Left lung (tissue), 10 donors: ENCODE results near the gene PCNX1. TPM values are rescaled to one million over a fixed set of nuclear protein-coding genes. Genes with fewer than 3 reads are reported as not detected.
"Not testable (repeated sequence)": the region's sequence is repeated elsewhere in the genome, so short reads cannot be mapped to it uniquely, and the experiment has no call there.

Experiments
- ATAC-seq: fragments of 200-7000 bp; cut with Tn5 transposase; one replicate; pipeline ENCODE4 v1.9.1; 2020; ENCODE audit warnings: moderate library complexity
- DNase-seq, 4 donors: peaks; one replicate each; pipeline ENCODE4 v3.0.0-alpha.2; 2013 to 2020
- H3K27ac ChIP-seq, 2 donors: fragments of 200-600 bp; sonication (generic) in 1 of 2; one replicate each; pipeline versions ENCODE4 v1.5.0 to v1.8.0; 2020 to 2021
- H3K27me3 ChIP-seq, 2 donors: fragments of 200-600 bp; sonication (generic) in 1 of 2; one replicate each; pipeline versions ENCODE4 v1.5.0 to v1.8.0; 2020 to 2021
- H3K36me3 ChIP-seq, 2 donors: fragments of 200-600 bp; sonication (generic) in 1 of 2; one replicate each; pipeline versions ENCODE4 v1.5.0 to v1.8.0; 2020 to 2021
- H3K4me1 ChIP-seq, 2 donors: fragments of 200-600 bp; one replicate each; pipeline ENCODE4 v1.8.0; 2021
- H3K4me3 ChIP-seq, 2 donors: fragments of 200-600 bp; sonication (generic) in 1 of 2; one replicate each; pipeline versions ENCODE4 v1.5.0 to v1.8.0; 2020 to 2021; ENCODE audit warnings: mild to moderate bottlenecking in 1 of 2
- H3K9me3 ChIP-seq, 2 donors: fragments of 200-600 bp; sonication (generic) in 1 of 2; one replicate each; pipeline versions ENCODE4 v1.5.0 to v1.8.0; 2020 to 2021
- intact Hi-C, 2 donors: fragments of 100-400 bp; cut with DNase I; formaldehyde crosslinking; loops; one replicate each; pipeline versions ENCODE4 v1.11.2 to v1.14.2; 2022
- polyA plus RNA-seq, 6 donors: library from polyadenylated mRNA; unstranded; fragments of 120-200 nt; gene quantifications; one replicate each; pipeline ENCODE4 v1.2.1, GENCODE V29; 2013; ENCODE audit not compliant: insufficient read length in 6 of 6
- total RNA-seq, 2 donors: library from RNA; stranded (reverse); fragmentation: NEBNext Ultra II Directional; extraction: Animal tissue kit (Norgen Biotek cat#: 25700); gene quantifications; one replicate each; pipeline ENCODE4 v1.2.1, GENCODE V29; 2021
- TF ChIP-seq, protein P1 (sequence below), 2 donors: fragments of 200-600 bp; sonication (generic) in 1 of 2; IDR thresholded peaks; one replicate each; pipeline versions ENCODE4 v1.5.0 to v1.8.0; 2021; ENCODE audit warnings: antibody characterized with exemption in 2 of 2
- donor health status: DM: no; HTN: yes; CAD: no.
- donor health status: DM: no; HTN: no; CAD: no.

Gene PCNX1
- total and polyA plus RNA-seq, 8 donors = 36.9 to 65.8 (median 49.6) TPM

DNA sequence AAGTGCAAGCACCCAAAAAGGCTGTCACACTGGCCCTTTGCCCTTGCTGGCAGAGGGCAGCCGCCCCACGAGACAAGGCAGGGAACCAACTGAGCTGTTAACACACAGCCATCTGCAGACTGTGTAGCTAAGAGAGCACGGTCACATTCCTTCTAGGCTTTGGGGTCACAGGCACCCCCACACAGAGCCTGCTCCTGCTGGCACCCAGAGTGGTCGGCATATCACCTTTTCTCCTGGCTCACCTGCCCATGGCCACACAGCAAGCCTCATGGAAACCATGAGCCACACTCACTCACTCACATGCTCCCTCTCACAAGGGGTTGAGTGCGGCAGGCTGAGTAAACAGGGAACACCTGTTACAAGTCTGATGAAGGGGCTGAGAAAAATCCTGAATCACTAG lies 214.5 kb downstream of the PCNX1 start:
- TF ChIP-seq, protein P1, sequence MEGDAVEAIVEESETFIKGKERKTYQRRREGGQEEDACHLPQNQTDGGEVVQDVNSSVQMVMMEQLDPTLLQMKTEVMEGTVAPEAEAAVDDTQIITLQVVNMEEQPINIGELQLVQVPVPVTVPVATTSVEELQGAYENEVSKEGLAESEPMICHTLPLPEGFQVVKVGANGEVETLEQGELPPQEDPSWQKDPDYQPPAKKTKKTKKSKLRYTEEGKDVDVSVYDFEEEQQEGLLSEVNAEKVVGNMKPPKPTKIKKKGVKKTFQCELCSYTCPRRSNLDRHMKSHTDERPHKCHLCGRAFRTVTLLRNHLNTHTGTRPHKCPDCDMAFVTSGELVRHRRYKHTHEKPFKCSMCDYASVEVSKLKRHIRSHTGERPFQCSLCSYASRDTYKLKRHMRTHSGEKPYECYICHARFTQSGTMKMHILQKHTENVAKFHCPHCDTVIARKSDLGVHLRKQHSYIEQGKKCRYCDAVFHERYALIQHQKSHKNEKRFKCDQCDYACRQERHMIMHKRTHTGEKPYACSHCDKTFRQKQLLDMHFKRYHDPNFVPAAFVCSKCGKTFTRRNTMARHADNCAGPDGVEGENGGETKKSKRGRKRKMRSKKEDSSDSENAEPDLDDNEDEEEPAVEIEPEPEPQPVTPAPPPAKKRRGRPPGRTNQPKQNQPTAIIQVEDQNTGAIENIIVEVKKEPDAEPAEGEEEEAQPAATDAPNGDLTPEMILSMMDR (IDR thresholded peaks at IDR 0.05) = no peak
- ATAC-seq = peak; percentile 71
- Histone ChIP-seq H3K9me3 (no peaks in the 10 kb centered on the region), H3K27me3 (no peaks in the 10 kb centered on the region), H3K4me1 (no peaks in the 10 kb centered on the region), H3K27ac (no peak overlapping the region), H3K4me3 (no peak overlapping the region), H3K36me3 (no peaks in the 10 kb centered on the region)
- peak in 1 of 4 donors; percentile 49 for DNase-seq
- intact Hi-C loops = no loop called here

DNA sequence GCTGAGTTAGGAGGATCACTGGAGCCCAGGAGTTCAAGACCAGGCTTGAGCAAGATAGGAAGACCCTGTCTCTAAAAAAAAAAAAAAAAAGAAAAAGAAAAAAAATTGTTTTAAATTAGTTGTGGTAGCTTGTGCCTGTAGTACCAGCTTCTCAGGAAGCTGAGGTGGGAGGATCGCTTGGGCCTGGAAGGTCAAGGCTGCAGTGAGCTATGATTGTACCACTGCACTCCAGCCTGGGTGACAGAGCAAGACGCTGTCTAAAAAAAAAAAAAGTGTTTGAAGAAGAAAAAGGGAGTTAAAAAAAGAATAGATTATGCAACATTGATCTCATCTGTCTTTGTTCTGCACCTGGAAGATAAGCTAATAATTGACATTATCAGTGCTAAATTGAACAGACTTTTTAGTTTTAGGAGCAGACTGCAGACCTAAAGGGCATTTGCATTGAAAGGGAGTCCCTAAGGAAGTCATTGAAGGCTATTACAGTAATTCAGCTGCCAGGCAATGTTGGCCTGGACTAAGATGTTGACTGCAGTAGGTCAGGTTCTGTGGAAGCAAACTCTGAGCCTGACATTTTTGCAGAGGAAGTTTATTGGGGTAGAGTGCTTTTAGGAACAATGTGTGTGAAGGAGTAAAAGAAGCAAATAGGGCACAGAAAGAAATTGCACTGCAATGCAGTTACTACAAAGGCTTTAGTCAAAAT lies 215.8 kb downstream of the PCNX1 start:
- Histone ChIP-seq H3K4me3 (no peak overlapping the region), H3K27ac (no peak overlapping the region), H3K9me3 (no peaks in the 10 kb centered on the region), H3K27me3 (no peaks in the 10 kb centered on the region), H3K4me1 (no peaks in the 10 kb centered on the region), H3K36me3 (no peaks in the 10 kb centered on the region)
- intact Hi-C loops = no loop called here
- ATAC-seq (no peak), DNase-seq (no peak)
- TF ChIP-seq, protein P1 (IDR thresholded peaks at IDR 0.05) = no peak

DNA sequence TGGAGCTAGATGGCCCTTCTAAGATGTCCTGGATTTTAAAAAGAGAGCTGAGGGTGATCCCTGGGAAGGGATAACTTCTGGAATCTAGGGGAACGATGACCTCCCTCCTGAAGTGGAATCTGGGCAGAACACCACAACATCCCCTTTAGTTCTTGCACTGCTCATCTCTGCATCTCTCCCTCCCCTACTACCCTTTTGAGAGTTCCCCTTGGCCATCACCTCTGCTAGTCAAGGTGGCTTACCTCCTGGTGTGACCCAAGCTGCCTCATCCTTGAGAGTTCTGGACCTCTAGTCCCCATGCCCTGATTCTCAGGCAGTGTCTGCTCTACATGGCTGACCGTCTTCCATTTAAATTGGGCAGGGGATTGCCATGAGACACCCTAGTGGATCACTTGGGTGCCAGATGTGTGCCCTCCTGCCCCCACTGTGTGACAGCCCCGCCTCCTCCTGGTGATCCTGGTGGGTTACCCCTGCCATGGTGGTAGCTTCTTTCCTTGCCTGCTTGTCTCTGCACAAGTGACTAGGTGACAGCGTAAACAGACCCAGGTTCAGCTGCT lies 216.4 kb downstream of the PCNX1 start:
- intact Hi-C loops = no loop called here
- DNase-seq = no peak
- ATAC-seq = no peak
- Histone ChIP-seq H3K4me1 (no peaks in the 10 kb centered on the region), H3K36me3 (no peaks in the 10 kb centered on the region), H3K4me3 (no peak overlapping the region), H3K27me3 (no peaks in the 10 kb centered on the region), H3K9me3 (no peaks in the 10 kb centered on the region), H3K27ac (no peak overlapping the region)
- TF ChIP-seq, protein P1 (IDR thresholded peaks at IDR 0.05) = no peak

DNA sequence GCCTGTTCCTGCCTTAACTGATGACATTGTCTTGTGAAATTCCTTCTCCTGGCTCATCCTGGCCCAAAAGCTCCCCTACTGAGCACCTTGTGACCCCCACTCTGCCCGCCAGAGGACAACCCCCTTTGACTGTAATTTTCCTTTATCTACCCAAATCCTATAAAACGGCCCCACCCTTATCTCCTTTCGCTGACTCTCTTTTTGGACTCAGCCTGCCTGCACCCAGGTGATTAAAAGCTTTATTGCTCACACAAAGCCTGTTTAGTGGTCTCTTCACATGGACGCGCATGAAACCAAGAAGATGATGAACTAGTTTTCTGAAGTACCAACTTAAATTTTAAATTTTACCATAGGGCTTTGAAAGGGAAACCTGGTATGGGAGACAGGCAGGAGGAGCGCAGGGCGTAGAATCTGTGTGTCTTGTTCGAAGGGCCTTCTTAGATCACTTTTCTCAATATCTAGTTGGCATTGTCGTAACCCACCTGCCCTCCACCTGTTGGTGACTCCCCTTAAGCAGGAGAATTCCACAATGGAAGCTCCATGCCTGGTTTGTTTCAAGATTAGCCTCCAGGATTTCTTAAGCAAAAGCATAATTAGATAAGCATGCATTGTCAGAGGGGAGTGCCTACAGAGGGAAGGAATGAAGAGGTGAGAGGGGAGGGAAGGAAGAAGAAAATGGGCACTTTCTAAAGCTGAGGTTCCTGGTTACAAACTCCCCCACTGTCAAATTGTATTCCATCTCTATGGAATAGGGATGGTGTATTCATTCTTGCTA lies 222.6 kb downstream of the PCNX1 start:
- H3K9me3 ChIP-seq, H3K27ac ChIP-seq, H3K27me3 ChIP-seq, ATAC-seq, H3K4me1 ChIP-seq, H3K4me3 ChIP-seq, DNase-seq, H3K36me3 ChIP-seq, intact Hi-C loops: not testable (repeated sequence)

DNA sequence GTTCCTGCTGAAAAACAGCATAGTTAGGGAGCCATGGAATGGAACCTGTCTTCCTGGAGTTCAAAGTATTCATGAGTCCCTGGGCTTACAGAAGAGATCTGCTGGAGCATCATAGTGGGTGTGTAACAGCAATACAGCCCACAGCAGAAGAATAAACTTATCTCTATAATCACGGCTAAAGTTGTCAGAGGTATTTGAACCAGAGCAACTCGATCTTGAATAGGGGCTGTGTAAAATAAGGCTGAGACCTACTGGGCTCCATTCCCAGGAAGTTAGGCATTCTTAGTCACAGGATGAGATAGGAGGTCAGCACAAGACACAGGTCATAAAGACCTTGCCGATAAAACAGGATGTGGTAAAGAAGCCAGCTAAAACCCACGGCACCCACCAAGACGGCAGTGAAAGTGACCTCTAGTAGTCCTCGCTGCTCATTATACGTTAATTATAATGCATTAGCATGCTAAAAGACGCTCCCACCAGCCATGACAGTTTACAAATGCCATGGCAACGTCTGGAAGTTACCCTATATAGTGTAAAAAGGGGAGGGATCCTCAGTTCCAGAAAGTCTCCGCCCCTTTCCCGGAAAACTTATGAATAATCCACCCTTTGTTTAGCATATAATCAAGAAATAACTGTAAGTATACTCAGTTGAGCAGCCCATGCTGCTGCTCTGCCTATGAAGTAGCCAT lies 223.4 kb downstream of the PCNX1 start:
- no peak for DNase-seq
- H3K4me1 ChIP-seq = no peaks in the 10 kb centered on the region
- TF ChIP-seq, protein P1 (IDR thresholded peaks at IDR 0.05) = no peak
- no peak overlapping the region for H3K27ac ChIP-seq
- H3K27me3 ChIP-seq = no peaks in the 10 kb centered on the region
- no peak overlapping the region for H3K4me3 ChIP-seq
- H3K36me3 ChIP-seq = no peaks in the 10 kb centered on the region
- intact Hi-C loops = no loop called here
- H3K9me3 ChIP-seq = no peaks in the 10 kb centered on the region
- ATAC-seq = no peak
